Astrocyte (in vitro differentiated cells and primary cell): ENCODE data around the gene EFCC1.

ENCODE experiments used
- CTCF ChIP-seq: IDR thresholded peaks from 2 replicates; pipeline ENCODE4 v1.5.1; 2011; ENCODE audit warnings: low read depth, mild to moderate bottlenecking, inconsistent platforms, low read length, moderate library complexity; ENCODE audit not compliant: insufficient read depth
- EZH2 ChIP-seq: IDR thresholded peaks from 2 replicates; pipeline ENCODE4 v1.6.1; 2012; ENCODE audit warnings: mild to moderate bottlenecking, low read length, inconsistent platforms; ENCODE audit not compliant: insufficient read depth

DNA sequence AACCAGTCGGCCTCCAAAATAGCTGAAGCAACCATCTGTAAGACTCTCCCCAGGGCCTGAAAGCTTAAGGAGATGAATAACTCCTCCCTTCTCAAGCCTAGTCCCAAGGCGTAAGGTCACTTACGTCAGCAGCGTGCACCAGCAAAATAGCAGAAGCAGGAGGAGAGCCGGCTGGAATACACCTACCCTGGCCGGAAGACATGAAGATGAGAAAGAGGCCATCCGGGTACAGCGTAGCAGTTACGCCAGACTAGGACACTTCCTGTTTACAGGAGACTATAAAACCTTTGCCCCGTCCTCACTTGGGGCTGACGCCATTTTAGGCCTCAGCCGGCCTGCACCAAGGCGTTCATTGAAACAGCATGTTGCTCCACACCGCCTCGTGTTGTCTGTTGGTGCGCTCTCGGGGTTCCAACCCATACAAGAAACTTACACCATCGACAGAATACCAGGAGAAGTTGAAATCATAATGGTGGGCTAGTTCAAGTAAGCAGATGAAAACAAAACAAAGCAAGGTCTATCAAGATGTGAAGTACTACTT lies 9.7 kb upstream of the EFCC1 start:
- TF ChIP-seq CTCF (no peak), EZH2 (no peak)
